Measurements from ENCODE around the gene RAD51.

- TF ChIP-seq CTCF (IDR thresholded peaks at IDR 0.05) (no peak), POLR2A (IDR thresholded peaks at IDR 0.05) (no peak)
These were observed 2.9 kb downstream of the RAD51 start for GRCh38 chr15:40697916-40698315.
